Activated T-helper 9 cell treated with anti-CD3 and anti-CD28 coated beads, Interleukin-2, amount 50 U/mL, for 16 hours (primary cell): ENCODE data around the gene DYSF.
A peak's percentile ranks its signal among the peaks of the same experiment; 100 is the strongest.

Experiments used
- DNase-seq: peaks from one replicate; pipeline ENCODE4 v3.0.0-alpha.2; 2020; ENCODE audit warnings: low read depth

The DYSF gene

GRCh38 chr2:71502941-71503738 is 49.8 kb downstream of the DYSF start:
- DNase-seq: no peak

DNA sequence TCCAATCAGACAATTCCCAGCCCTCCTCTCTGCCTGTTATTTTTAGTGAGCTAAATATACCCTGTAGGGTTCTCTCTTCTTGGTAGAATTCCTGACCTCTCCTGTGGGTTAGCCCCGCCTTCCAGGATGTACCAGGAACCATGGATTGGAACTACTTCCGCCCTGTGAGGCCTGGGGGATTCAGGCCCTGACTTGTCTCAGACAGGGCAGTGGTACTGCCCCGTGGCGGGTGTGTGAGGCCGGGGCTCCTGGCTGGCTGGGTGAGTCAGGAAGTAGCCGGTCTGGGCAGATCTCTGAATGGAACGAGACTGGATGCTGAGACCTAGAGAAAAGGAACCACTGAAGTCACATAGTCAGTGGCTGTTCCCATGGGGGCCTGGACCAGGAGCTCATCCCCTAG is 50.5 kb downstream of the DYSF start:
- DNase-seq: no peak

DNA sequence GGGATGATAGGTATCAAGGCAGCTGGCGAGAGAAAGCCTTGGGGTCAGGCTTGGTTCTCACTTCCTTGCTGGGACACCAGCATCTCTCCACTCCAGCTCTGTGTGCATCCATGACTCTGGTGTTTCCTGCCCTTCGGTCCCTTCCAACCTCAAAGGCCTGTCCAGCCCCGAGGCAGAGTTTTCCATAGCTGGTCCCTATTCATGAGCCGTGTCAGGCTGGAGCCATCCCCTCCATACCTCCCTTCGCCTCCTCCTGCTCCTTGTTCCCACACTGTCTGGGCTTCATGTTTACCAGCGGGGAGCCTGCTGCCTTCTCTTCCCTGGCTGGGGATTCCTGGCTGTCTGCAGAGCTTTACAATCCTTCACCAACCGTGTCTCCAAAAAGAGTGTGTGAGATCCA is 51.2 kb downstream of the DYSF start:
- DNase-seq: no peak

DNA sequence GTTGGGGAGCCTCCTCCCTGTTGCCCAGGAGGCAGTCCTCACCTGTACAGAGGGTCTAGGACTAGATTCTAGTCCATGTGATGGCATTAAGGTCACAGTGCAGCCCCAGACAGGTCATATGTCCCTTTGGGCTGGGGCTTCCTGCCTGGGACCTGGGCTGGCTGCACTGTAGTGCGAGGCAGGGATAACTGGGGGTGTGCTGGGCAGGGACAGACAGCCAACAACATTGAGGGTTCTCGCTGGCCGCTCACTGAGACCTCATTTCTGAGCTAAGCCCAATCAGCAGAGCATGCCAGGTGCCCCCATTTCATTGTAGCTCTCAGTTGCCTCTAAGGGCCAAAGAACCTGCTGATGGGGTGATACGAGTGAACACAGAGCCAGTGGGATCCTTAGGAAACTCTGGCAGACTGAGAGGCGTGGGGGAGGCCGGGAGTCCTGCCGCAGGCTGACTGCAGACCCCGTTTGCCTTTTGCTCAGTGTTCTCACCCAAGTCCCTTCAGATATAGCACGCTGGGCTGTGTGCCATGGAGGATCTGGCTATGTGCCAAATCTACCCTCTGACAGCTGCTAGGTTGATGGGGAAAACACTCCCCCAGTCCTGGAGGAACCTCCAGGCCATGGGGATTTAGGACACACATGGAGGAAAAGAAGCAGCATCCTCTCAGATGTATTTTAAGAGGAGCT is 51.9 kb downstream of the DYSF start:
- no peak for DNase-seq

DNA sequence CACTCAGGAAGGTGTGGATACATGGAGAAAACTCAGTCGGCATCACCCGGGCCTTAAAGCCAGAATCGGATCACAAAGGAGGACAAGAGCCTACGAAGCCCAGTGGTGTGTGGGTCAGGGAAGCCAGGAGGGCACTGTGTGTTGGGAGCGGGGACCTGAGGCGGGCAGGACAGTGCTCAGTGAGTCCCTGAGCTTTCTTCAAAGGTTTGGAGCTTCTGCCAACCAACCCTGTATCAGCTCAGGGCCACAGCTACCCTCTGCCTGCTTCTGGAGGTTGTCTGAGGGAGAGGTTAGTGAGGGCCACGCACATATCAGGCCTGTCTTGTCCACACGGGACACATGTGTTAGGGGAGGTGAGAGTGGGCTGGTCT is 52.4 kb downstream of the DYSF start:
- DNase-seq: no peak

- no peak for DNase-seq
Measured at GRCh38 chr2:71506222-71507153, 53.1 kb downstream of the DYSF start.

- no peak for DNase-seq
Measured at GRCh38 chr2:71507476-71507875, 54.1 kb downstream of the DYSF start.

DNA sequence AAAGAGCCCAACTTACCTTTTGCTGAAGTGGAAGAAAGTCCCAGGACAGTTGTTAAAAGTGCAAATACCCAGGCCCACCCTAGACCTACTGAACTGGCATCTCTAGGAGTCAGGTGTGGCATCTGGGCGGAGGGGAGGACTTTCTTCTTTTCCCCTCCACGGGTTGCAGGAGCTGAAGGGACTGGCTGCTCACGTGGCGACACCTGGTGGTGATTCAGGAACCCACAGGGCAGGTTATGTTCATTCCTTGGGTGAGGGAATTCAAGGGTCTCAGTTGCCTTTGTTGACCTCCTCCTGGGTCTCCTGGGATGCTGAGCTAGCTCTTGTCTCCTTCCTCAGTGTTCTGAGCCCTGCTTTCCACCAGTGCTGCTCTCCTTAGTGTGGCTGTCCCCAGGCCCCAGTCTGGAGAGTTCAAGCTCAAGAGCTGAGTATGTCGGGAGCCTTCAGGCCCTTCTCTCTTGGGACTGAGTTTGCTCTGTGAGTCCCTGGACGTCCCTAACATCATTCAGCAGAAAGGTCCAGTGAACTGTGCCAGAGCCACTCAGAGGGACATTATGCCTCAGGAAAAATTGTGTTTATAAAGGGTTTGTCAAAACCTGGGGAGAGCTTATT is 56.9 kb downstream of the DYSF start:
- DNase-seq: peak; percentile 58

DNA sequence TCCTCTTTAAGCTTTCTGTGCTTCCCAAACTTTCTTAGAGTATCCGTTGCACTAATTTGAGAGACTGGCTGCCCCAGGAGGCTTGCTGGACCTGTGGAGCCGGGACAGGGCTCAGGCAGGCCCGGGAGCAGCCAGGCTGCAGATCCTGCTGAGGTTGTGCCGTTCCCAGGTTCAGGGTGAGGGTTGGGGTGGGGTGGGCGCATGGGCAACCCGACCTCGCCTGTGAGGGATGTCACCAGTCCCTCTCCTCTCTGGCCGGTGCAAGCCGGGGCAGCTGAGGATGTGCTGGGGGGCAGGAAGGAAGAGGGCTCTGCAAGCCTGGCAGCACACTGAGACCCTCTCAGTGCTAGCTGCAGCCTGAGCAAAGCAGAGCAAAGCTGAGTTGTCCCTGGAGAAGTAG is 57.6 kb downstream of the DYSF start:
- DNase-seq: no peak

DNA sequence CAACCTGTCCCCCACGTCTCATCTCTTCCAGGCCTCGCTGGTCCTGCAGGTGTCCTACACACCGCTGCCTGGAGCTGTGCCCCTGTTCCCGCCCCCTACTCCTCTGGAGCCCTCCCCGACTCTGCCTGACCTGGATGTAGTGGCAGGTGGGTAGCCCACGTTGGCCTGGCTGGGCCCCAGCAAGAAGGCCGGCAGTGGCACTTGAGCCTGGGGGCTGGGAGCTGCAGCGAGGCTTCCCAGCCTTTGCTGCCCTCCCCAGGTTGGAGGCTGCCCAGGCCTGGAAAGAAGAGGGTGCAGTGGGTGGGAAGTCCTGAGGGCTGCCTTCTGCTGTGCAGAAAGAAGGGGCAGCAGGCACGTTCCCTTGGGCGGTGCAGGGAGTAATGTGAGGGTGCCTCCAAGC is 58.4 kb downstream of the DYSF start:
- DNase-seq: no peak

- no peak for DNase-seq
Measured at GRCh38 chr2:71512386-71512785, 59.0 kb downstream of the DYSF start.

DNA sequence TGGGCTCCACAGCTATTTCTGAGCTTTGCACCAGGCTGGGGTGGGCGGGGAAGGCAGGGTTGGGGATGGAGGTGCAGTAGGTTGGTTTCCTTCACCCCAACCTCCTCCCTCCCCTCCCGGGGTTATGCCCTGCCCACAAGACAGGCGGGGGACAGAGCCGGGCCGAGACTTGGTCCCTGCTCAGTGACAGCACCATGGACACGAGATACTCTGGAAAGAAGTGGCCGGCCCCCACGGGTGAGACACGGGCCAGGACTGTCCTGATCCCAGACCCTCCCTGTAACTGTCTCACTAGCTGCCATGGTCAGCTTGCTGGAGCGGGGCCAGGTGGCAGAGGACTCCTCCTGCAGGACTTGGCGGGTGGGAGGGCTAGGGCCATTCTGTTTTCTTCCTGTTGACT is 59.7 kb downstream of the DYSF start:
- no peak for DNase-seq

DNA sequence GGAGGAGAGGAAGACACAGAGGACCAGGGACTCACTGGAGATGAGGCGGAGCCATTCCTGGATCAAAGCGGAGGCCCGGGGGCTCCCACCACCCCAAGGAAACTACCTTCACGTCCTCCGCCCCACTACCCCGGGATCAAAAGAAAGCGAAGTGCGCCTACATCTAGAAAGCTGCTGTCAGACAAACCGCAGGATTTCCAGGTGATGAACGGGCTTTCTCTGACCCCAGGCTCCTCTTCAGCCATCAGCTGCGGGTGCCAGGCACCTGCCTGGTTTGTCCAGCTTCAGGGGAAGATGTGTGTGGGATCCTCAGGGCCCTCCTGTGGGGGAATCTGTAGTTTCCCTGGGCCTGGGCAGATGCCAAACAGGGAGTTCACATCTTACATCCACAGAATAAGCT is 60.4 kb downstream of the DYSF start:
- no peak for DNase-seq

DNA sequence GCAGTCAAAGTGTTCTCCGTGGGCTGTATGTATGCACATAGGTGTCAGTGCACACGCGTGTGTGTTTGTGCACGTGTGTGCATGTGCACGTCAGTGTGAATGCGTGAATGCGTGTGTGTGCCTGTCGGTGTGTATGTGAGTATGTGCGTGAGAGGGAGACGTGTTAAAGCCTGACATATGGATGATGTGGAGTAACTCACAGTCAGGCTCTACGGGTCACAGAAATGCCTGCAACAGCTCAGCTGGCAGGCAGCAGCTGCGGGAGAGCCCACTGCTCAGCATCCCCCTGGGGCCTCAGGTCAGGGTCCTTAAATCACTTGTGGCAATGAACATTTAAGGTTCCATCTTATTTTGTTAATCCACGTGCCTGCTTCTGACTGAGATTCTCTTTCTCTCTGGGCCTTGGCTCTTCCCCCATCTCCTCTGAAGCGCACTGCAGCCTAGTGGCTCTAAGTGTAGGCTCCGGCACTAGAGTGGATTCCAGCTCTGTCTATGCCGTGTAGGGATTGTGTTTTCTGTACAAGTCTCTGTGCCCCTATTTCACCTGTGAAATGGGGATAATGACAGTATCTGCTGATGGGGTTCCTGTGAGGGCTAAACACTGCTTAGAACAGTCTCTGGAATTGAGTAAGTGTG is 63.0 kb downstream of the DYSF start:
- no peak for DNase-seq

DNA sequence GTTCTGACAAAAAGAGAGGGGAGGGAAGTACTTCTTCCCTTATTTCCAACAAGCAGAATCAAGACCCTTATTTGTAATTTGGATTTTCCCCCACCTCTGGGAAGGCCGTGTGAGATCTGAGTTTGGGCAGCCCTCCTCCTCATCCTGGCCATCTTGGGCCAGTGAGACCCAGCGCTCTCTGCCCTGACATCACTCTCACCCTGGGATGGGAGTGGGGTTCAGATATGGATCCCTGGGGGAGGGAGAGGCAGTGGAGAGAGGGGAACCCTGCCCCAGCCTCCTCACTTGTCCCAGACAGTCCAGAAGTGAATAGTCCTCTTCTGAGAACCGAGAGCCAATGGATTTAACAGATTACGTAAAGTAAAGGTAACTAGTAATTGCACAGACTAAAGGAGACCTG is 64.5 kb downstream of the DYSF start:
- no peak for DNase-seq

DNA sequence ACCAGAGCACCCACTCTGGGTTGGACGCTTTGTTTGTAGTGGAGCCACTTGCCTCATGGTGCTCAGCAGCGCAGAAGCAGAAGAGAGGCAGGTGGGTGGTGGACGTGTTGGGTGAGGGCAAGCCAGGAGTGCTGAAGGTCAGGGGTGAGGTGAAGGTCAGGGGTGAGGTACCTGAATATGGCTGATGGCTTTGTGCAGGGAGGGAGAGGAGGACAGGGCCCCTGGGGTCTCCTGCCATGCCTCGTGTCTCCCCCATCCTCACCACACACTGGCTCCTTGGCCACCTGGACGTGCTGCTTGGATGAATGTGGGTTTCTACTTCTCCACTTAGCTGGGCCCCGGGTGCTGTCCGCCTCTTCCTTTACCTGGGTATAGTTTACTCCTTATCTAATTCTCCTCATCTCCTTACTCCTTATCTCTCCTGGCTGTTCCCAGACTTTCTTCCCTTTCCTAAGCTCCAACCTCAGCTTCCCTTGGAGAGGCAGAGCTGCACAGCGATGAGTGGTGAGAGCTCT is 68.1 kb downstream of the DYSF start:
- DNase-seq: no peak

GRCh38 chr2:71524476-71524875 is 71.1 kb downstream of the DYSF start:
- no peak for DNase-seq

- no peak for DNase-seq
Measured at GRCh38 chr2:71526141-71526540, 72.8 kb downstream of the DYSF start.

DNA sequence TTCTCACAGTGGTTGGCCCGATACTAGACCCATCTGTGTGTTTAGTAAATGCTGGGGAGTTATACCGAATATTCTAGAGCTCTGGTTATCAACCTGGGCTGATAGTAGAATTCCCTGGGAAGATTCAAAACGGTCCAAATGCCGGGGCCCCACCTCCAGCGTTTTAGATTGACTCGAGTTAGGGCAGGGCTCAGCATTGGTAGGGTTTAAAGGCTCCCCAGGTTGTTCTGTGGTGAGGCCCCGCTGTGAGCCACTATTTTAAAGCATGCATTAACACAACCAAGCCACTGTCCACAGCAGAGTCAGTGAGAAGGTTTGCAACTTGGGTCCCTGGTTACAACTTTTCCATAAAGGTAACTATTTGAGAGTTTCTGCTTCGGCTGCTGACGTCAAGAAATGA is 73.6 kb downstream of the DYSF start:
- no peak for DNase-seq

DNA sequence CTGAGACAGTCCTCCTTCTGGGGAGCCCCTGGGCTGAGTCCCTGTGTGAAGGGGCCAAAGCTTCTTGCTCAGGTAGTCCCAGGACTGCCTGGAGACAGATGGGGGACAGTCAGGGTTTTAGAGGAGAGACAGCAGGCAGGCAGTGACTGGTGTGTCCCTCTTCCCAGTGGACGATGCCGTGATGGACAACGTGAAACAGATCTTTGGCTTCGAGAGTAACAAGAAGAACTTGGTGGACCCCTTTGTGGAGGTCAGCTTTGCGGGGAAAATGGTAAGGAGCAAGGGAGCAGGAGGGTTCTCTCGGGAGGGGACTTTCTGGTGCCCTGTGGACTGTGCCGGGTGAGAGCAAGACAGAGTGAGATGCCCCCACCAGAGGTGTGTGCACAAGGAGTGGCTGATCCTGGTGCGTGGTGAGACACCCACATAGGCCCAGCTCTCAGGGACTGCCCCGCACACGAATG is 74.8 kb downstream of the DYSF start:
- no peak for DNase-seq

GRCh38 chr2:71528749-71529148 is 75.4 kb downstream of the DYSF start:
- DNase-seq: no peak

DNA sequence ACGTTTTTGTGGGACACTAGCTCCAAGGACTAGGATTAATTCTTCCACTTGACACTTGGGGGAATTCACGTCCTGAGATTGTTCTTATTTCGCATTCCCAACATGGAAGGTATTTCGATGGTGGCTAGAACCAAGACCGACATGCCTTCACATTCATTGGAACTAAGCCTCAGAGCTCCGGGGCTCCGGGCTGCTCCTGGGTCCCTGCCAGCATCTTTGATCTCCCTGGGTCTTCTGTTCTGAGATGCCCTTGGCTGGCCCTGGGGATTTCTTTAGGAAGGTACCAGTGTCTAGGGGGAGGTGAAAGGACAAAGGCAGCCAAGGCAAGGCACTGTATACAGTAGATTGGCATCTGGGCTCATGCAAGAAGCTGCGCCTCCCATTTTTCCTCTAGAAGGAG is 76.8 kb downstream of the DYSF start:
- no peak for DNase-seq
